T-helper 22 cell (primary cell): Measurements from ENCODE around the gene BAHCC1.

ENCODE experiments used
- DNase-seq: peaks from one replicate; pipeline ENCODE4 v3.0.0-alpha.2; 2020; ENCODE audit warnings: low read depth

The BAHCC1 gene

DNA sequence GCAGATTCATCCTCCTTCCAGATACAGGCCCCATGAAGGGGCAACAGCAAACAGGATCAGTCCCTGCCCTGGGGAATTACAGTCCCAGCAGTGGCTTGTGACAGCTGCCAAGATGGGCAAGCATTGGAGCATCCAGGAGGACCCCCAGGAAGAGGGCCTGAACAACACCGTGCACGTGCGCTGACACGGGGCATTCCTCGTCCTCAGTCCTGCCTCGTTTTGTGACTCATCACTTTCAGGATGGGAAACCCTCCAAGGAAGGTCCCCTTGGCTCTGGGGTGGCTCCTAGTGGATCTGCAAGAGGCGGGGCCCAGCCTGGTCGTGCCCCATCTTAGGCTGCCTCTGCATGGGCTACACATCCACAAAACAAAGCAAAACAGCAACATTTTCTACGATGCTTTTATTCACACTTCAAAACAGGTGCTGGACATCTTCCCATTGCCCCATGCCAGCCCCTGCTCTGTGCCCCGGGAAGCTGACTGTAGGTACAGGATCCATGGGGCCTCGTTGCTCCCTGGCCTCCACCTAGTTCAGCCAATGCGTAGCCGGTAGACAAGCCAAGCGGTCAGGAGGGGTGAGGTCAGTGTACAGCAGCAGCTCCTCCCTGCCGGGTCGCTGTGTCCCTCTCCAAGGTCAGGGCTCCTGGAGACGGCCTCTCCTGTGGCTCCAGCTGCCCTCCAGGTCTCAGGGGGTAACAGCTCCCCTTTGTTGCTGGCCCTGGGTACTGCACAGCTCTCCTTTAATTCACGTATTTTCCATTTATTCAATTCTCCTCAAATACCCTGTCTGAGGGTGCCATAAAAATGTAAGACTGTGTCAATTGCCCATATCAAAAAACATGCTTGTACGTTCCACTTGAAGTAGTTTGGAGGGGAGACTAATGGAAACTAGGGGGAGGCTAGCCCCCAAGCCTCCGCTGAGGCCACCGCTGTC, 85.1 kb downstream of the BAHCC1 start:
- no peak for DNase-seq

DNA sequence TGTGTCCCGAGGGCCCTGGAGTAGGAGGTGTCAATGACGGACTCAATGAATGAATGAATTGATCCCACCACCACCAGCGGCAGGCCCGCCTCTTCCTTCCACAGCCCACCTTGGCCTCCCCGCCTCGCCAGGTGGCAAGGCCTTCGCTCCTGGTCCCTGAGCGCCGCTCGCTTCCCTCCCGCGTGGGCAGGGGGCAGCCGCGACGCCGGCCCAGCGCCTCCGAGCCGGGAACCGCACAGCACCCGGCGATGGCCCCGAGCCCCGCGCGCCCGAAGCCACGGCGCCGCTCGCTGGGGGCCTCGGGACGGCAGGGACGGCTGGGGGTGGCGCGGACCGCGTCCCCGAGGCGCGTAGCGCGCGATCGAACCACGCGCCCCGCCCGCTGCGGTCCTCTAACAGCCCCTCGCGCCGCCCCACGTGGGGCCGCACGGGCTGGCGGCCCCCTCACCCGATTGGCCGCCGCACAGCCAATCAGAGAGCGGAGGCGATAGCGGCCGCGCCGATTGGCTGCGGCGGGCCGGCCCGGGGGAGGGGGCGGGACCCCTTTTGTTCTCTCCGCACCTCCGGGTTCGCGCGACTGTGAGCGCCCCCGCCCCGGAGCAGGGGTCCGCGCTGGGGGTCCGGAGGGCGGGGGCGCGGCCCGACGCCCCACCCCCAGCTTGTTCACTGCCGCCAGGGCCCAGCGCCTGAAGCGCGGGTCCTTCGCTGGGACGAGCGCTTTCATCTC, 86.0 kb downstream of the BAHCC1 start:
- peak; percentile 42 for DNase-seq

DNA sequence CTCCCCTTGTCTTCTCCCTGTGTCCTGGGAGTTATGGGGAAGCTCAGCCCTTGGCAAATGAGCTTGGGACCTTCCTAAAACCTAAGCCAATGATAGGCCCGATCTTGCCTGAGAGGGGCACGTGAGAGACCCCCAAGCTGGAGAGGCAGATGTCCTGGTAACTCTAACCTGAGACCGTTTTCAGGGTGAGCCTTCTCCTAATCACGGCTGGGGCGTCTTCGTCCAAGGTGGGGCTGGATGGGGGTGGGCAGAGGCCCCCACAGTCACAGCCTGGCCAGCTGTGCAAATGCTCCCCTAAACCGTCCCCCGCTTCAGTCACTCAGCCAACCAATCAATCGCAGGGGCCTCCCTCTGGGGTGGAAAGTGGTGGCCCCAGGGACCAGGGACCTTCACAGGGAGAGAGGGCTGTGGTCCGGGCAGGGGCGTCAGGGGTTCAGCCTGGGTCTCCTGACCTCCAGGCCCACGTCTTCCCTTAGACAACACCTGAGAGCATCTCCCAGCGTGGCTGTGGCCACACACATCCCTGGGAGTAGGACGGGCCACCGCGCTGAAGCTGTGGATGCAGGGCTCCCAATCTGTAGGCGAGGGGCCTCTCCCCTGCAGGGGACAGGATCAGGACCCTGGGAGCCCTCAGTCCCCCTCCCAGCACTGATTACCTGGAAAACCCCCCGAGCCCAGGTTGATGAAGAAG, 86.7 kb downstream of the BAHCC1 start:
- DNase-seq = no peak

DNA sequence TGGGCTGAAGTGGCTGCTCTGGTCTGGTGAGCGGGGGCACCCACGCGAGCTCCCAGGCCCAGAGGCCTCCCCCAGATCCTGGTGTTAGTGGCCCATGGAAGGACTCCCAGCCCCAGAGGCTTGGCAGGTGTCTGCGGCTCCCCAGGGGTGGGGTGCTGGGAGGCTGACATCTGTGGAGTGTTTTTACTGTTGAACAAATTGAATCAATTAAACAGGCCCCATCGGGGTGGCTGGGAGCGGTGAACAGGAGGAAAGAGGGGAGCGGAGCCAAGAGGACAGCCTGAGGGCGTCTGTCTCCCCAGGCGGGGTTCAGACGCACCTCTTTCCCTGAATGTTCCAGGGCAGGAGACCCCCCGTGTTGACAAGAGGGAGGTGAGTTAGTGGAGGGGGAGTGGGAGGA, 87.4 kb downstream of the BAHCC1 start:
- DNase-seq = no peak

DNA sequence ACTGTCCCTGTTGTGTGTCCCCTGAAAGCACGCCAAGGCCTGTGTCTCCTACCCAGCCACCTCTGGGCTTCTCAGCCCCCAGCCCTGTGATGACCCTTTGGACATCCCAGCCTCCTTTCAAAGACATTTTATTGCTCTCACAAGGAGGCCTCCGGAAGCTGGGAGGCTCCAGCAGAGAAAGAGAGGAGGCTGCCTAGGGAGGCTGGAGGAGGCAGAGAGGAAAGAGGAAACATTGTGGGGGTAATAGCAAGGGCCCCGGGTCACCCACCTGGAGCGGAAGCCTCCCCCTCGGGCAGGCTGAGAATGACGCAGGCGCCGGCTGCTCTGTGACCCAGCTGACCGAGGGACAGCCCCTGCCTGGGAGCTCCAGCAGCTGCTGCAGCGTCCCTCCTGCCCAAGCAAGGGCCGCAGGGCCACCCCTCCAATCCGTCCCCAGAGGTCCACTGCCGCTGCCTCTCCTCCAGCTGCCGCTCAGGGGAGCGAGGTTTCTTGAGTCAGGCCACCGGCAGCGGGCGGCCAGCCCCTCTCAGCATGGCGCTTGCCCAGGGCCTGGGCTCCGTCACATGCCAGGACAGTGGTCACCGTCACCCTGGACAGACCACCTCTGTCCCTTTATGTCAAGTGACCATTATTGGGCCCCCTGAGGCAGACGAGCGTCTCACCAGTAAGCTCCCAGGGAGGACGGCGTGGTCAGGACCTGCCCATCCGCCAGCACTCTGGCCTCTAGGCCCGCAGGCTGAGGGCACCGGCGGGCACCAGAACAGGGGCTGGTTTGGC, 88.0 kb downstream of the BAHCC1 start:
- DNase-seq = no peak

DNA sequence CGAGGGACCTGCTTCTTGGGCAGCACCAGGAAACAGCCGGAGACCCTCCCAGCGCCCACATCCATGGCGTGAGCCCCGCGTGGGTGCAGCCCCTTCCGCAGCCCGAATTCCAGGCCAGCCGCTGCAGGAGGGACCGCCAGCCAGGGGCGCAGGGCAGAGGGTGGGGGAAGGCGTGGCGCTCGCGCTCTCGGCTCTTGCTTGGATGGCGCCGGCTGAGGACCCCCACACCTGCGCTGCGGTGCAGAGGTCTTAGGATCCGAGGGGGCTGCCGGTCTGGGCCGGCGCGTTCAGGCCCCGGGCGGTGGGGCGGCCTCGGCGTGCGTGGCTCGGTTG, 88.6 kb downstream of the BAHCC1 start:
- DNase-seq = no peak

DNA sequence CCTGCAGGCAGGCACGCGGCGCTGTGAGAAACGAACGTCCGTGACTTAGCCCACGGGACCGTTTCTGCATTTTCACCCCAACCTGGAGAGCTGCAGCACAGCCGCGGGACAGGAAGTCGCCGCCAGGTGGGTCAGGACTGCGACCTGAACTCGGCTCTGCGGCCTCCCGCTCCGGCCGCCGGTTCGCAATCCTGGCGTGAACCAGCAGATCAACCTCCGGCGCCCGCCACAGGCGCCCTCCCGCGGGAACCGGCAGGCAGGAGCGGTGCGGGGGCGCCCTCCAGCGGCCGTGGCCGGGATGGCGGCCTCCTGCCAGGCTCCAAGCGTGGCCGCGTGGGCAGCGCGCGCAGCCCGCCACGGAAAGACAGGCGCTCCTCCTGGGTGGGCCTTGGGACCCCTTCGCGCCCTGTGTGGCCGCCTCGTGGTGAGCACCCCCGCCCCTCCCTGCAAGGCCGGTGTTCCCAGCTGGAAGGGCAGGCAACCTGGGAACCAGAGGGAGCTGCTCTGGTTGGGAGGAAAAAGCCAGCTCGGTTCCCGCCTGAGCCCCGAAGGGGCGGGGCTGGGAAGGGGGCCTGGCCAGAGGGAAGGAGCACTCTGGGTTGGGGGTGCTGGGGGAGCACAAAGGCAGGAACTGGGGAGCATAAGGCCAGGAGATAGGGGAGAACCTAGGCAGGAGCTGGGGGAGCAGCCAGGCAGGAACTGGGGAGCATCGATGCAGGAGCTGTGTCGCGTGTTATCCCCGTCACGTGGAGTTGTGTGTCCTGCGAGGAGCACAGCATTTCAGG, 89.1 kb downstream of the BAHCC1 start:
- peak; percentile 66 for DNase-seq

DNA sequence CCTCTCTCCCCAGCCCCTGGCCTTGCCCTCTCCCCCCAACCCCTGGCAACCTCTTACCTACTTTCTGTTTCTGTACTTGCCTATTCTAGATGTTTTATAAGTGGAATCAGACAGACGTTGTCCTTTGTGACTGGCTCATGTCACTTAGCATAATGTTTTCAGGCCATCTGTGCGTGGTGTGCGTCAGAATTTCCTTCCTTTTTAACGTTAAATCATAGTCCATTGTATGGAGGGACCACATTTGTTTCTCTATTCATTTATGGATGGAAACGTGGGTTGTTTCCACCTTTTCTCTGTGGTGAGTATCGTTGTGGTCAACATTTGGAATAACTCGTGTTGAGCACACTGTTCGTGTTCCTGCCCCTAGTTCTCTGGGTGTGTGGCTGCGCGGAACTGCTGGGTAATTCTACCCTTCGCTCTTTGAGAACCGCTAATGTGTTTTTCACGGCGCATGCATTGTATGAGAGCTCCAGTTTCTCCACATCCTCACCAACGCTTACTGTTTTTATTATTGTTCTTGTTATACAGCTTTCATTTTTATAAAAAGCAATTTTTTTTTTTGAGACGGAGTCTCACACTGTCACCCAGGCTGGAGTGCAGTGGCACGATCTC, 91.0 kb downstream of the BAHCC1 start:
- DNase-seq = no peak

DNA sequence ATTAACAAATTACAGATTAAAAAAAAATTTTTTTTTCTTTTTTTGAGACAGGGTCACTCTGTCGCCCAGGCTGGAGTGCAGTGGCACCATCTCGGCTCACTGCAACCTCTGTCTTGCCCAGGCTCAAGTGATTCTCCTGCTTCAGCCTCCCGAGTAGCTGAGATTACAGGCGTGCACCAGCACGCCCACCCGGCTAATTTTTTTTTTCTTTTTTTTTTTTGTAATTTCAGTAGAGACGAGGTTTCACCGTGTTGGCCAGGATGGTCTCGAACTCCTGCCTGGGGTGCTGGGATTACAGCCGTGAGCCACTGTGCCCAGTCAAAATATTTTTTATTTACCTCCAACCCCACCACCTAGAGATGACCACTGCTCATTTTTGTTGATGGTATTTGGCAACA, 91.8 kb downstream of the BAHCC1 start:
- no peak for DNase-seq

DNA sequence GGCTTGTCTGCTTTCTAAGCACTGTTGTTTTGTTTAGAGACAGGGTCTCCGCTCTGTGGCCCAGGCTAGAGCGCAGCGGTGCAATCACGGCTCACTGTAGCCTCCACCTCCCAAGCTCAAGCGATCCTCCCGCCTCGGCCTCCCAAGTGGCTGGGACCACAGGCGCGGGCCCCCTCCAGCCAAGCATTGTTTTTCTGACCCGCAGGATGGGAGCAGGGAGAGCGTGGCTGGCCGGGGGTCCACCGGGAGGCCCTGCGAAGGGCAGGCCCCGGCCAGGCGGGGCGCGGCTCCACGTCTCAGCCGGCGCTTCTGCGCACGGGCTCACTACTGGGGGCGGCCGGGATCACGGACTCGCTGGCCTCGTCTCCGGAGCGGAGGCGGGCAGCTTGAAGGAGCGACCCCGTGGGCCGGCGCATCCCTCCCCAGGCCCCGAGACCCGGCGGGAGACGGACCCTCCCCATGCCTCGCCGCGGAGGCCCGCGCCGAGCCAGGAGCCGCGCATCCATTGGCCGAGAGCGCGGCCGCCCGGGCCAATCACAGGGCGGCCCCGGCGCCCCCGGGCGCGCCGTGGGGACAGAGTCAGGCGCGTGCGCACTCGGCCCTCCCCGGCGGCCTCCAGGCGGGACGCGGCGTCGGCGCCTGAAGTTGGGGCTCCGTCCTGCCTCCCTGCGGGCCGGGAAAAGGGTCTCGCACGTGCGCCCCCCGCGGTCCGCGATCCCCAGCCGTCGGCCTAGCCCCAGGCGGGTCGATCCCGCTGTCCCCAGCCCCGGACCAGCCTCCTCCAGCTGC, 92.4 kb downstream of the BAHCC1 start:
- peak; percentile 59 for DNase-seq

DNA sequence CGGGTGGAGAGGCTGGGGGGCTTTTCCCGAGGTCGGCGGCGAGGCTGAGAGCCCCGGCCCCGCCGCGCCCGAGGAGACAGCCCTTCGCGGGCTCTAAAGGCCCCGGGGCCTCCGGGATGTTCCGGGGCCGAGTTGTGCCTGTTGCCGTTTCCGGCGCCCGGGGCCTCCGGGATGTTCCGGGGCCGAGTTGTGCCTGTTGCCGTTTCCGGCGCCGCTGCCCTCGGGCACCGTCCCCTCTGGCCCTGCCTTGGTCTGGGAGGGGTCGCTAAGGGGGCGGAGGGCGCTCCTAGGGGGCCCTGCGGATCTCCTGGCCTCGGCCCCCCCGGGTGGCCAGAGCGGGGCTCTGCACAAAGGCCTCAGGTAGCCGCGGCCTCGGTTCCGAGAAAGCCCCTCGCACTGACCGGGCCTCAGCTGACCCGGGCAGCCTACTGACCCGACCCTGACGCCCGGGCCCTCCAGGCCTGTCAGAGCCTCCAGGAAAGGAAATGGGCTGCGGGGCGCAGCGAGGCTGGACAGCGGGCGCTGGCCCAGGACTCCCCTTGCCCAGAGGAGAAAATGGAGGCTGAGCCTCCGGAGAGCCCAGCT, 93.1 kb downstream of the BAHCC1 start:
- DNase-seq = no peak

DNA sequence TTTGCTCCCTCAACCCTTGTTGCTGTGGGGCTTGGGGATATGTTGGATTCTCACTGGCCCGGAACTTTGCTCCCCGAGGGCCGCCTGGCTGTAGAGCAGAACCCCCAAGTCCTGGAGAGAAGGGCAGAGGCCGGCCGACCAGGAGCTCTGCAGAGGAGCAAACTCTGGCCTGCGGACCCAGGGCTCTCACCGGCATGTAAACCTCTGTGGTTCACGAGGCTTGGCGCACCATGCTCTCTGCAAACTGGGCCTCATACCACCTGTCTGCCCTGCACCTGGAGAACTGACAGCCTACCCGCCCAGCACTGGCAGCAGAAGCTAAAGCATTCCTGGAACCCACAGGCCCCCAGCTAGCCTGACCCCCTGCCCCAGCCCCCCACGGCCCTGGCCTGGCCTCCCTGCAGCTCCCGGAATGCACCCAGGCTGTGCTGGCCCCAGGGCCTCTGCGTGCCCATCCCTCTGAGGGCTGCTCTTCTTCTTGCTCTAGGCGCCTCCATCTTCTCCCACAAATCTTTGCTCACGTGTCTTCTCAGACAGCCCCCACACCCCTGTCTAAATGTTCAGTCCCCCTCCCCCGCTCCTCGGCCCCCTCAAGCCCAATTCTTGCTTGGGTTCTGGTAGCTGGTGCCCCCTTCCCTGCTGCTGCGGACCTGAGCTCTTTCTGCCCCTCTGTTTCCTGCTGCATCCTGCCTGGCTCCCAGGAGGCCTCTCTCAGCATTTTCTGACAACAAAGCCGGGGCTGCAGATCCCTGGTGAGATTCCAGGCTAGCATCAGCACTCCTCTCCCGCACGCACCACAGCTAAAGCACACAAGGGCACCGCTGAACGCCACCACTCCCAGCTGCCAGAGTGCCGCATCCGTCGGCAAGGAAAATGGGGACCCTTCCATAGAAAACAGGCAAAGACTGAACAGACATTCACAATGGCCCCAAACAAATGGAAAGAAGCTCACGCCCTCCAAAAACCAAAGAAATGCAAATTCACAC, 94.0 kb downstream of the BAHCC1 start:
- no peak for DNase-seq

DNA sequence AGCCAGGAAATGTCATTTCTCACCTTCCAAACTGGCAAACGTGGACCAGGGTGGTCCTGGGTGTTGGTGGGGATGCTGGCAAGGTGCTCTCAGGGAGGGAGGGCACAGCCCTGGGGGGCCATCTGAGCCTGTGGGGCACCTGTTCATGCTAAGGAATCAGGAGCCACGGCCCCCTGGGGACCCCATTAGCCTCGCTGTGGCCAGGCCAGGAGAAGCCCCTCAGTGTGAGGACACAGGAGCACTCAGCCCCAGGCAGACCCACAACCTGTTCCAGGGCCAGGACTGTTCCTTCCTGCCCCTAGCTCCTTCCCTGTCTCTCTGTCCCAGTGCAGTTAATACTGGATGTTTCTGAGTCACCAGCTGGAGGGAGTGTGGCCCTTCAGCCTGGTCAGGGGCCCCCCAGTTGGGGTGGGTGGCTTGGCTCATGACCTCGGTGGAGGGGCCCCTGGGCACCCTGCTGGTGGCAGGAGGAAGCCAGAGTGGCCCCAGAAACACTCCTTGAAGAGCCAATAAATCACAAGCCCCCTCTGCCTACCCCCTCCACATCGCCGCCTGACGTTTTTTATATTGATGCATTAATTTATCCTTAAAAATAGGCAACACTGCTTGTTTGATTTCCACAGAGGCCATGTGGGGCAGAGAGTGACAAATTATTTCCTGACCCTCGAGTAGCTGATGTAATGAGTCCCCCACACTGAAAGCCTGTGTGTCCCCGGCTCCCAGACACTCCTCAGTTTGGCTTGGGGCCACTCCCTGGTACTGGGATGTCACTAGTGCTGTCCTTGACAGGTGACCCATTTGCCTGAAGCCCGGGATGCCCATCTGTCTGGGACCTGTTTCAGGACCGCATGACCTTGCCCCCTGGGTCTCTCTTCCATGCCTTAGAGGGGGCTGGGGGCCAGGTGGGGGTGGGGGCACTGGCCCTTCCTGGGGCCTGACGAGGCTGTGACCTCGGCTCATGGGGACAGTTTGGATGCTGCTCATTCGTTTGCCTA, 95.0 kb downstream of the BAHCC1 start:
- no peak for DNase-seq

DNA sequence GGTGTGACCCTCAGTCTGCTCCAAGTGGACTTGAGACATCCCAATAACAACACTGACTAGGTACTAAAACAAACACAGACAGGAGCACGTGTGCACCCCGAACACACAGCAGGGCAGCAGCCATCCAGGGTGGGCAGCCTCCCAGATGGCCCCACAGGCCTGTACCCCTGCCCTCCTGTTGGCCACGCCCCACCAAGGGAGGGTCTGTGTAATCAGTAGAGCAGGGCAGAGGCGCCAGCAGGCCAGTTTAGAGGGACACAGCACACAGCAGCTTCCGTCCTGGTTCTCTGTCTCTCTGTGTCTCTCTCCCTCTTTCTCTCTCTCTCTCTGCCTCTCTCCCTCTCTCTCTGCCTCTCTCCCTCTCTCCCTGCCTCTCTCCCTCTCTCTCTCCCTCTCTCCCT, 95.9 kb downstream of the BAHCC1 start:
- DNase-seq = no peak

DNA sequence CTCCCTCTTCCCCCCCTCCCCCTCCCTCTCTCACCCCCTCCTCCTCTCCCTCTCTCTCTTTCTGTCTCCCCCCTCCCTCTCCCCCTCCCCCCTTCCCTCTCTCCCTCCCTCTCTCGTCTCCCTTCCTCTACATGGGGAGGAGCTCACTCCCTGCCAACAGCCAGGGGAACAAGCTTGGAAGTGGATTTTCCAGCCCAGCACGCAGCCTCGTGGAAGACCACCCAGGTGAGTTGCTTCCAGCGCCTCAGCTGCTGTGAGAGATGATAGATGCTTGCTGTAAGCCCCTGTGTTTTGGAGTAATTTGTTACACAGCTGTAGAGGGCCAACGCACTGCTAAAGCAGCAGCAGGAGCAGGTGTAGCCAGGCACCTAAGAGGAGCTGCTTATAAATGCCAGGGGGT, 96.5 kb downstream of the BAHCC1 start:
- DNase-seq = no peak

DNA sequence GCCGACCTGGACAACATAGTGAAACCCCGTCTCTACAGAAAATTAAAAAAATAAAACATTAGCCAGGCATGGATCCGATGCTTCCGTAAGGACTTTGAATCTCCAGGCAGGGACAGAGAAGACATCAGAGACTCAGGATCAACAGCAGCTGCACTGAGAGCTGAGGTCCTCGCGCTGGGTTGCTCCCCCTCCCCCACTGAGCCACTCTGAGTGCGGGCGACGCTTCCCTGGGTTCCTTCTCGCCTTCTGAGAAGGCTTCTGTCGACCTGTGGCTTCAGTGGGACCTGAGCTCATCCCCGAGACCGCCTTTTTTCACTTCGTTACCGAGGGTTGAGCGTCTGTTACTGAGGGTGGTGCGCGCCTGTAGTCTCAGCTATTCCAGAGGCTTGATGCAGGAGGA, 96.9 kb downstream of the BAHCC1 start:
- DNase-seq = no peak

DNA sequence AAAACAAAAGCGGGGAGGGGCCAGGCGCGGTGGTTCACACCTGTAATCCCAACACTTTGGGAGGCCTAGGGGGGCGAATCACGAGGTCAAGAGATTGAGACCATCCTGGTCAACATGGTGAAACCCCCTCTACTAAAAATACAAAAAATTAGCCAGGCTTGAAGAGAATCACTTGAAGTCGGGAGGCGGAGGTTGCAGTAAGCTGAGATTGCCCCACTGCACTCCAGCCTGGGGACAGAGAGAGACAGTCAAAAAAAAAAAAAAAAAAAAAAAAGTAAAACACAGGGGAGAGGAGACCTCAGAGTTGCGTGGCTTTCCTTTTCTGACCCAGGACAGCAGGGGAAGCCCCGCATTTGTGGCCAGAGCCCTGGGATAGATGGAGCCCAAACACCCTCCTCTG, 97.4 kb downstream of the BAHCC1 start:
- DNase-seq = no peak
